IMR-90 (cell line): Measurements from ENCODE around the gene UPB1. TPM values are rescaled to one million over a fixed set of nuclear protein-coding genes. Genes with fewer than 3 reads are reported as not detected.

Experiments used
- ATAC-seq: fragments of 200-7000 bp; cut with Tn5 transposase; 2 replicates; pipeline ENCODE4 v1.9.1; 2020; ENCODE audit warnings: low read depth, mild to moderate bottlenecking, moderate library complexity
- BruUV-seq: library from RNA; stranded (reverse); fragments of 400-500 nt; replicated peaks from 2 replicates; lab custom pipeline; 2021; lab: Mats Ljungman, UMichigan
- CTCF ChIA-PET: fragments of 300-600 bp; formaldehyde crosslinking; extraction: SDS; loops from one replicate; lab custom pipeline; 2021; ENCODE audit warnings: antibody characterized with exemption; lab: Yijun Ruan, JAX
- POLR2A ChIA-PET: fragments of 300-600 bp; sonication (Branson Sonifier 250); formaldehyde crosslinking; loops from one replicate; lab custom pipeline; 2022; ENCODE audit warnings: antibody characterized with exemption; ENCODE audit not compliant: unreplicated experiment; lab: Charles Lee
- DNase-seq: peaks from one replicate; pipeline ENCODE4 v3.0.0; 2013
- H2AFZ ChIP-seq: replicated peaks from 2 replicates; pipeline ENCODE3; 2013; ENCODE audit warnings: low read length, mild to moderate bottlenecking; ENCODE audit not compliant: poor library complexity
- H2AK5ac ChIP-seq: 2 replicates; pipeline ENCODE4 v1.6.1; 2013; ENCODE audit warnings: low read depth, low read length, inconsistent platforms
- H2AK9ac ChIP-seq: replicated peaks from 2 replicates; pipeline ENCODE3; 2013; ENCODE audit warnings: mild to moderate bottlenecking, low read depth, low read length, moderate library complexity; ENCODE audit not compliant: poor library complexity
- H2BK120ac ChIP-seq: 2 replicates; pipeline ENCODE4 v1.6.1; 2013; ENCODE audit warnings: low read depth, low read length, inconsistent platforms
- H2BK15ac ChIP-seq: 3 replicates; pipeline ENCODE4 v1.6.1; 2013; ENCODE audit warnings: low read depth, low read length, inconsistent platforms
- H2BK20ac ChIP-seq: 2 replicates; pipeline ENCODE4 v1.6.1; 2013; ENCODE audit warnings: low read depth, mild to moderate bottlenecking, inconsistent platforms, low read length, moderate library complexity
- H2BK5ac ChIP-seq: 2 replicates; pipeline ENCODE4 v1.6.1; 2013; ENCODE audit warnings: mild to moderate bottlenecking, low read depth, low read length, inconsistent platforms; ENCODE audit not compliant: poor library complexity, severe bottlenecking
- H3K14ac ChIP-seq: replicated peaks from 2 replicates; pipeline ENCODE4 v1.6.1; 2013; ENCODE audit warnings: low read depth, low read length, inconsistent platforms
- H3K18ac ChIP-seq: 2 replicates; pipeline ENCODE4 v1.6.1; 2013; ENCODE audit warnings: low read depth, low read length, control low read depth
- H3K23ac ChIP-seq: 2 replicates; pipeline ENCODE4 v1.6.1; 2013; ENCODE audit warnings: low read depth, low read length, inconsistent platforms
- H3K27ac ChIP-seq: 2 replicates; pipeline ENCODE4 v1.5.1; 2013; ENCODE audit warnings: mild to moderate bottlenecking, control low read depth, low read length; ENCODE audit not compliant: insufficient read depth
- H3K27me3 ChIP-seq: 2 replicates; pipeline ENCODE4 v1.6.1; 2013; ENCODE audit warnings: low read length; ENCODE audit not compliant: control insufficient read depth, insufficient read depth
- H3K36me3 ChIP-seq: 2 replicates; pipeline ENCODE4 v1.6.1; 2013; ENCODE audit warnings: low read length, mixed read lengths; ENCODE audit not compliant: control insufficient read depth, insufficient read depth
- H3K4ac ChIP-seq: 2 replicates; pipeline ENCODE4 v1.6.1; 2013; ENCODE audit warnings: low read depth, low read length, inconsistent platforms
- H3K4me1 ChIP-seq: 2 replicates; pipeline ENCODE4 v1.6.1; 2013; ENCODE audit warnings: low read length, mixed read lengths; ENCODE audit not compliant: control insufficient read depth, insufficient read depth
- H3K4me2 ChIP-seq: 2 replicates; pipeline ENCODE4 v1.6.1; 2013; ENCODE audit warnings: low read depth, mild to moderate bottlenecking, control low read depth, low read length, moderate library complexity
- H3K4me3 ChIP-seq: 2 replicates; pipeline ENCODE4 v1.5.1; 2013; ENCODE audit warnings: low read depth, mild to moderate bottlenecking, control low read depth, low read length, moderate library complexity; ENCODE audit not compliant: insufficient read depth
- H3K56ac ChIP-seq: 2 replicates; pipeline ENCODE4 v1.6.1; 2013; ENCODE audit warnings: low read length, inconsistent platforms; ENCODE audit not compliant: insufficient read depth; ENCODE audit errors: extremely low read depth
- H3K79me1 ChIP-seq, 2 experiments: 2 replicates each; pipeline ENCODE4 v1.6.1; 2013; ENCODE audit warnings: low read length in 2 of 2, inconsistent platforms in 1 of 2, low read depth in 1 of 2
- H3K9ac ChIP-seq: 2 replicates; pipeline ENCODE4 v1.6.1; 2013; ENCODE audit warnings: low read depth, low read length, control low read depth
- H3K9me1 ChIP-seq: 2 replicates; pipeline ENCODE4 v1.6.1; 2013; ENCODE audit warnings: low read length, inconsistent platforms; ENCODE audit not compliant: insufficient read depth
- H3K9me3 ChIP-seq: 2 replicates; pipeline ENCODE4 v1.6.1; 2013; ENCODE audit warnings: low read length; ENCODE audit not compliant: control insufficient read depth, insufficient read depth
- H4K20me1 ChIP-seq: 2 replicates; pipeline ENCODE4 v1.6.1; 2013; ENCODE audit warnings: low read length, inconsistent platforms; ENCODE audit not compliant: insufficient read depth
- H4K5ac ChIP-seq: 2 replicates; pipeline ENCODE4 v1.6.1; 2013; ENCODE audit warnings: mild to moderate bottlenecking, low read depth, low read length, control low read depth
- H4K8ac ChIP-seq, 2 experiments: 2 replicates each; pipeline ENCODE4 v1.6.1; 2013; ENCODE audit warnings: low read depth in 2 of 2, low read length in 2 of 2, control low read depth in 1 of 2, inconsistent platforms in 1 of 2
- H4K91ac ChIP-seq: 2 replicates; pipeline ENCODE4 v1.6.1; 2013; ENCODE audit warnings: low read depth, low read length, inconsistent platforms; ENCODE audit not compliant: insufficient read depth
- MXI1 ChIP-seq: IDR thresholded peaks from 2 replicates; pipeline ENCODE4 v1.6.1; 2012; ENCODE audit warnings: low read depth, mild to moderate bottlenecking, low read length, moderate library complexity, borderline replicate concordance
- POLR2A ChIP-seq: IDR thresholded peaks from 2 replicates; pipeline ENCODE4 v1.6.1; 2012; ENCODE audit warnings: mild to moderate bottlenecking, low read depth, low read length
- RAD21 ChIP-seq: IDR thresholded peaks from 2 replicates; pipeline ENCODE4 v1.6.1; 2012; ENCODE audit warnings: low read length, improper control_type of control experiment
- RFX5 ChIP-seq: IDR thresholded peaks from 2 replicates; pipeline ENCODE4 v1.8.0; 2012; ENCODE audit warnings: low read depth, mild to moderate bottlenecking, low read length, moderate library complexity
- WGBS, 2 experiments: methylation state at CpG; one replicate each; pipeline versions ENCODE4 v1.1.5 to v1.1.7; 2013; ENCODE audit warnings: missing lambda C conversion rate in 2 of 2; ENCODE audit not compliant: insufficient read length in 1 of 2; ENCODE audit errors: extremely low coverage in 2 of 2; 5-methylcytosine and 5-hydroxymethylcytosine counted together
- dilution Hi-C: fragments of 300-500 bp; cut with HindIII; formaldehyde crosslinking; loops from one replicate; pipeline ENCODE4 v1.14.3; 2018; ENCODE audit warnings: low sequenced_read_pairs; ENCODE audit not compliant: unreplicated experiment
- in situ Hi-C: fragments of 300-500 bp; cut with MboI; formaldehyde crosslinking; loops from 3 replicates; pipeline ENCODE4 v1.14.3; 2019; ENCODE audit warnings: low sequenced_read_pairs, inconsistent platforms, mixed read lengths
- intact Hi-C: fragments of 100-400 bp; cut with micrococcal nuclease; formaldehyde crosslinking; loops from 2 replicates; pipeline ENCODE4 v1.10.0; 2022
- polyA plus RNA-seq, 3 experiments: library from polyadenylated mRNA; depleted of rRNA; stranded (reverse); fragments of >200 nt; gene quantifications; 2 replicates each; pipeline ENCODE4 v1.2.3, GENCODE V29; 2012; ENCODE audit warnings: low replicate concordance in 1 of 3
- total RNA-seq: library from RNA; depleted of rRNA; stranded (reverse); fragments of >200 nt; gene quantifications from 2 replicates; pipeline ENCODE4 v1.2.3, GENCODE V29; 2012

The UPB1 gene
- total and polyA plus RNA-seq, 2 of the 4 experiments (the other 2 are of a cell fraction) = under 0.01 to 0.02 TPM

- DNase-seq (no peak), ATAC-seq (no peak)
- Histone ChIP-seq H4K91ac (no peak overlapping the region), H4K8ac (no peak overlapping the region), H3K4me2 (no peak overlapping the region), H3K9me1 (peaks cover 2% of the 10 kb centered on the region; the same call in 1 of the 2 replicates), H3K9me3 (no peaks in the 10 kb centered on the region), H4K5ac (no peak overlapping the region), H2AK5ac (no peak overlapping the region), H3K36me3 (no peaks in the 10 kb centered on the region), H3K14ac (no peak overlapping the region), H2BK20ac (no peak overlapping the region), H3K18ac (no peak overlapping the region), H3K56ac (no peak overlapping the region), H3K4me1 (no peaks in the 10 kb centered on the region), H3K4me3 (no peak overlapping the region), H2BK15ac (no peak overlapping the region), H3K23ac (no peak overlapping the region), H3K9ac (no peak overlapping the region), H2AFZ (no peak overlapping the region), H3K27ac (no peak overlapping the region), H2BK5ac (no peak overlapping the region), H3K27me3 (peaks cover 25% of the 10 kb centered on the region), H2BK120ac (no peak overlapping the region), H3K79me1 (no peaks in the 10 kb centered on the region), H3K4ac (no peak overlapping the region), H2AK9ac (no peak overlapping the region), H4K20me1 (no peaks in the 10 kb centered on the region)
- no peak for TF ChIP-seq MXI1
- TF ChIP-seq RFX5 = no peak
- no peak for TF ChIP-seq POLR2A
- TF ChIP-seq RAD21 = no peak
- in situ Hi-C loops = loop anchor here (5.0 kb wide), 1 partner anchor 84 kb away; no protein-coding TSS in a partner anchor
- CTCF ChIA-PET = no interaction called here
- dilution Hi-C loops = no loop called here
- no TSS peak for BruUV-seq
- intact Hi-C loops = no loop called here
- POLR2A ChIA-PET = no interaction called here
- WGBS, 2 experiments = no CpG with 5 or more reads among the region's 8 CpGs
Observed at GRCh38 chr22:24501301-24502005, 6.3 kb downstream of the UPB1 start.
